Endothelial cell of umbilical vein (primary cell): ENCODE results near the gene MAP7D3.

Experiments used
- EZH2 ChIP-seq: IDR thresholded peaks from 2 replicates; pipeline ENCODE4 v1.6.1; 2012; ENCODE audit warnings: borderline replicate concordance, low read depth, mild to moderate bottlenecking, moderate library complexity, low read length, inconsistent platforms; ENCODE audit not compliant: severe bottlenecking
- FOS ChIP-seq: IDR thresholded peaks from 2 replicates; pipeline ENCODE4 v1.6.1; 2011; ENCODE audit warnings: mild to moderate bottlenecking, low read length, moderate library complexity, borderline replicate concordance; ENCODE audit not compliant: insufficient read depth
- JUN ChIP-seq: IDR thresholded peaks from 2 replicates; pipeline ENCODE4 v1.6.1; 2011; ENCODE audit warnings: borderline replicate concordance, low read depth; ENCODE audit not compliant: insufficient read length, insufficient read depth
- MYC ChIP-seq: IDR thresholded peaks from one replicate; pipeline ENCODE4 v1.6.1; 2011; ENCODE audit warnings: mild to moderate bottlenecking, low read depth, low read length
- POLR2A ChIP-seq: IDR thresholded peaks from 2 replicates; pipeline ENCODE4 v1.6.1; 2012; ENCODE audit warnings: low read depth, mild to moderate bottlenecking, control low read depth, low read length
- POLR2AphosphoS5 ChIP-seq: IDR thresholded peaks from 2 replicates; pipeline ENCODE4 v1.6.1; 2012; ENCODE audit warnings: low read depth, mild to moderate bottlenecking, control low read depth, low read length, moderate library complexity; ENCODE audit not compliant: insufficient read depth
- TF ChIP-seq, protein P1 (sequence below), 2 donors: IDR thresholded peaks; 1 replicate in 1 of 2; 2 replicates in 1 of 2; pipeline ENCODE4 v1.5.1; 2011; ENCODE audit warnings: low read length in 2 of 2, mild to moderate bottlenecking in 2 of 2, moderate library complexity in 2 of 2, control low read depth in 1 of 2, inconsistent platforms in 1 of 2, low read depth in 1 of 2; ENCODE audit not compliant: insufficient read depth in 1 of 2; ENCODE audit errors: extremely low read depth in 1 of 2
- TF ChIP-seq, protein P2 (sequence below): IDR thresholded peaks from 2 replicates; pipeline ENCODE4 v1.6.1; 2011; ENCODE audit not compliant: insufficient read depth, insufficient read length

DNA sequence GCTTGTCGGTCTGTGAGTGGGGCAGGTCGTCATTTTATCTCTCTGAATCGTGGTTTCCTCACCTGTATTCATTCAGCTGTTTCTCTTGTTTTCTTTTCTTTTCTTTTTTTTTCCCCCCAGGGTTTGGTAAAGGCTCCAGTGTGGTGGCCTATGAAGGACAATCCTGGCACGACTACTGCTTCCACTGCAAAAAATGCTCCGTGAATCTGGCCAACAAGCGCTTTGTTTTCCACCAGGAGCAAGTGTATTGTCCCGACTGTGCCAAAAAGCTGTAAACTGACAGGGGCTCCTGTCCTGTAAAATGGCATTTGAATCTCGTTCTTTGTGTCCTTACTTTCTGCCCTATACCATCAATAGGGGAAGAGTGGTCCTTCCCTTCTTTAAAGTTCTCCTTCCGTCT lies 41.4 kb downstream of the MAP7D3 start:
- TF ChIP-seq MYC (no peak), POLR2A (no peak), FOS (no peak), POLR2AphosphoS5 (no peak), JUN (no peak), EZH2 (no peak)
- TF ChIP-seq, protein P1, sequence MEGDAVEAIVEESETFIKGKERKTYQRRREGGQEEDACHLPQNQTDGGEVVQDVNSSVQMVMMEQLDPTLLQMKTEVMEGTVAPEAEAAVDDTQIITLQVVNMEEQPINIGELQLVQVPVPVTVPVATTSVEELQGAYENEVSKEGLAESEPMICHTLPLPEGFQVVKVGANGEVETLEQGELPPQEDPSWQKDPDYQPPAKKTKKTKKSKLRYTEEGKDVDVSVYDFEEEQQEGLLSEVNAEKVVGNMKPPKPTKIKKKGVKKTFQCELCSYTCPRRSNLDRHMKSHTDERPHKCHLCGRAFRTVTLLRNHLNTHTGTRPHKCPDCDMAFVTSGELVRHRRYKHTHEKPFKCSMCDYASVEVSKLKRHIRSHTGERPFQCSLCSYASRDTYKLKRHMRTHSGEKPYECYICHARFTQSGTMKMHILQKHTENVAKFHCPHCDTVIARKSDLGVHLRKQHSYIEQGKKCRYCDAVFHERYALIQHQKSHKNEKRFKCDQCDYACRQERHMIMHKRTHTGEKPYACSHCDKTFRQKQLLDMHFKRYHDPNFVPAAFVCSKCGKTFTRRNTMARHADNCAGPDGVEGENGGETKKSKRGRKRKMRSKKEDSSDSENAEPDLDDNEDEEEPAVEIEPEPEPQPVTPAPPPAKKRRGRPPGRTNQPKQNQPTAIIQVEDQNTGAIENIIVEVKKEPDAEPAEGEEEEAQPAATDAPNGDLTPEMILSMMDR (IDR thresholded peaks at IDR 0.05; ENCODE audit: extremely low read depth in 1 of 2, insufficient read depth in 1 of 2, low read depth in 1 of 2, low read length in 2 of 2): no peak
- TF ChIP-seq, protein P2, sequence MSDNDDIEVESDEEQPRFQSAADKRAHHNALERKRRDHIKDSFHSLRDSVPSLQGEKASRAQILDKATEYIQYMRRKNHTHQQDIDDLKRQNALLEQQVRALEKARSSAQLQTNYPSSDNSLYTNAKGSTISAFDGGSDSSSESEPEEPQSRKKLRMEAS: no peak
